ENCODE data around the gene DDIAS. TPM values are rescaled to one million over a fixed set of nuclear protein-coding genes. Genes with fewer than 3 reads are reported as not detected.

The DDIAS gene
- total and polyA plus RNA-seq, 2 donors (not counting 1 experiment from before 2014, with no cell fraction given): 1.7 to 3.3 TPM

- H3K4me3 Mint-ChIP-seq: no peak overlapping the region
These were observed 44.4 kb upstream of the DDIAS start for GRCh38 chr11:82857145-82857544.

GRCh38 chr11:82858133-82858532 lies 43.4 kb upstream of the DDIAS start:
- Histone ChIP-seq H3K9ac (ENCODE audit: low read length) (no peak overlapping the region), H2AFZ (ENCODE audit: insufficient read depth, low read depth, low read length, poor library complexity, severe bottlenecking) (no peak overlapping the region), H3K79me2 (ENCODE audit: control insufficient read depth, insufficient read depth, low read length) (peaks cover 41% of the 10 kb centered on the region), H3K4me2 (replicated peaks; ENCODE audit: low read depth, low read length, poor library complexity, severe bottlenecking) (no peak overlapping the region), H4K20me1 (ENCODE audit: control insufficient read depth, insufficient read depth, low read length, poor library complexity, severe bottlenecking) (peaks cover 5% of the 10 kb centered on the region), H3K27ac (ENCODE audit: low read length in 2 of 2) (no peak overlapping the region), H3K9me3 (ENCODE audit: control extremely low read depth in 1 of 3, control insufficient read depth in 2 of 3, insufficient read depth in 1 of 3, low read length in 2 of 3) (peaks cover 0 to 3% (median 0%) of the 10 kb centered on the region in 3 donors), H3K27me3 (replicated peaks in 1 of 4; ENCODE audit: control extremely low read depth in 1 of 4, control insufficient read depth in 3 of 4, insufficient read depth in 4 of 4, low read length in 3 of 4) (no peaks in the 10 kb centered on the region), H3K36me3 (replicated peaks in 1 of 2; ENCODE audit: control extremely low read depth in 1 of 2, control insufficient read depth in 1 of 2, extremely low read depth in 1 of 2, insufficient read depth in 2 of 2, low read length in 1 of 2) (peaks cover 15 to 20% of the 10 kb centered on the region in 2 experiments), H3K4me1 (ENCODE audit: control insufficient read depth in 2 of 2, insufficient read depth in 2 of 2, low read length in 2 of 2) (no peaks in the 10 kb centered on the region), H3K4me3 (ENCODE audit: control extremely low read depth in 1 of 5, extremely low read depth in 1 of 5, insufficient read depth in 1 of 5, low read depth in 2 of 5, low read length in 4 of 5) (no peak overlapping the region)
- ChIA-PET POLR2A (no interaction called here), CTCF (no interaction called here)
- Mint-ChIP-seq H3K27me3 (no peaks in the 10 kb centered on the region), H3K4me3 (no peak overlapping the region), H3K9me3 (ENCODE audit: insufficient read depth) (no peaks in the 10 kb centered on the region), H3K27ac (no peak overlapping the region), H3K4me1 (peaks cover 12% of the 10 kb centered on the region)
- no CpG with 5 or more reads among the region's 2 CpGs for WGBS (ENCODE audit: insufficient coverage)
- TF ChIP-seq CTCF (IDR thresholded peaks at IDR 0.05) (no peak), EZH2 (IDR thresholded peaks at IDR 0.05; ENCODE audit: borderline replicate concordance, insufficient read depth, low read depth, low read length, poor library complexity, severe bottlenecking) (no peak)
- intact Hi-C loops (cut with micrococcal nuclease): no loop called here
- ATAC-seq (ENCODE audit: low read depth): no peak
- no peak for DNase-seq

More at GRCh38 chr11:82857145-82857544, 44.4 kb upstream of the DDIAS start:
- no peak for ATAC-seq (ENCODE audit: low read depth)
- no peak overlapping the region for H3K9ac ChIP-seq (ENCODE audit: low read length)
- peaks cover 11% of the 10 kb centered on the region for H3K4me1 Mint-ChIP-seq
- H3K27me3 ChIP-seq (replicated peaks in 1 of 4; ENCODE audit: control extremely low read depth in 1 of 4, control insufficient read depth in 3 of 4, insufficient read depth in 4 of 4, low read length in 3 of 4): no peaks in the 10 kb centered on the region
- peaks cover 5% of the 10 kb centered on the region for H4K20me1 ChIP-seq (ENCODE audit: control insufficient read depth, insufficient read depth, low read length, poor library complexity, severe bottlenecking)
- no peaks in the 10 kb centered on the region for H3K27me3 Mint-ChIP-seq
- peaks cover 0 to 3% (median 0%) of the 10 kb centered on the region in 3 donors for H3K9me3 ChIP-seq (ENCODE audit: control extremely low read depth in 1 of 3, control insufficient read depth in 2 of 3, insufficient read depth in 1 of 3, low read length in 2 of 3)
- peaks cover 15 to 22% of the 10 kb centered on the region in 2 experiments for H3K36me3 ChIP-seq (replicated peaks in 1 of 2; ENCODE audit: control extremely low read depth in 1 of 2, control insufficient read depth in 1 of 2, extremely low read depth in 1 of 2, insufficient read depth in 2 of 2, low read length in 1 of 2)
- no peaks in the 10 kb centered on the region for H3K4me1 ChIP-seq (ENCODE audit: control insufficient read depth in 2 of 2, insufficient read depth in 2 of 2, low read length in 2 of 2)
- no peak overlapping the region for H2AFZ ChIP-seq (ENCODE audit: insufficient read depth, low read depth, low read length, poor library complexity, severe bottlenecking)
- CTCF ChIA-PET: interaction anchor here (1.3 kb wide), 1 partner anchor 10 kb away, joined by 3 read pairs; no protein-coding TSS in a partner anchor
- H3K27ac Mint-ChIP-seq: no peak overlapping the region
- no peak for DNase-seq
- no peak for TF ChIP-seq EZH2 (IDR thresholded peaks at IDR 0.05; ENCODE audit: borderline replicate concordance, insufficient read depth, low read depth, low read length, poor library complexity, severe bottlenecking)
- no peak for TF ChIP-seq CTCF (IDR thresholded peaks at IDR 0.05)
- peaks cover 38% of the 10 kb centered on the region for H3K79me2 ChIP-seq (ENCODE audit: control insufficient read depth, insufficient read depth, low read length)
- H3K4me2 ChIP-seq (replicated peaks; ENCODE audit: low read depth, low read length, poor library complexity, severe bottlenecking): no peak overlapping the region
- no peaks in the 10 kb centered on the region for H3K9me3 Mint-ChIP-seq (ENCODE audit: insufficient read depth)
- intact Hi-C loops (cut with micrococcal nuclease): no loop called here
- no peak overlapping the region for H3K4me3 ChIP-seq (ENCODE audit: control extremely low read depth in 1 of 5, extremely low read depth in 1 of 5, insufficient read depth in 1 of 5, low read depth in 2 of 5, low read length in 4 of 5)
- WGBS (ENCODE audit: insufficient coverage): 100% methylated on average over 2 of the region's 2 CpGs
- POLR2A ChIA-PET: no interaction called here
- H3K27ac ChIP-seq (ENCODE audit: low read length in 2 of 2): no peak overlapping the region
